Measurements from ENCODE around the gene GCNT4. TPM values are rescaled to one million over a fixed set of nuclear protein-coding genes. Genes with fewer than 3 reads are reported as not detected.

GCNT4 gene
- total and polyA plus RNA-seq, 10 donors, result 0.37 to 3.8 (median 2.1) TPM

DNA sequence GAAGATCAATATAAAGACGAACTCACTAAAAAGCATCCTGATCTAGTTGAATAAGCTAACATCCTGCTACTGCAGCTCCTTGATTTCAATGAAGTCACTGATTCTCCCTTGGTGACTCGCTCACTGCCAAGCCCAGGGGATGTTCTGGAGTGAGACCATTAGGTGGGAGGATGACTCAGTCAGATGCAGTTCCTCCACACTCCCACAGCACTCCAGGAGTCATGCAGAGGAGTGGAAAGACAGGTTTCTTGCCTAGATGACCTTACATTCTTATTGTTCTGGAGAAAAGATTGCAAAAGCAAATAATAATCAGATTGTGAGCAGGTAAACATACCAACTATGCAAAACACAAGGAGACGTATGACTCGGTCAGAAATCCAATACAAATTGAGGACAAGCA, 15.3 kb downstream of the GCNT4 start:
- Histone ChIP-seq H3K4me3 (no peak overlapping the region), H3K9me3 (no peaks in the 10 kb centered on the region), H3K27me3 (replicated peaks in 1 of 7) (no peaks in the 10 kb centered on the region), H3K27ac (no peak overlapping the region), H3K36me3 (no peaks in the 10 kb centered on the region), H3K4me1 (peaks cover 0 to 8% (median 2%) of the 10 kb centered on the region in 6 donors)
- 84 to 91% (median 87%) methylated on average over 4 of the region's 4 CpGs for WGBS, 5 donors
- intact Hi-C loops (cut with DNase I; ENCODE audit: low total_unique reads), result no loop called here
- no peak for DNase-seq
- TF ChIP-seq POLR2A (IDR thresholded peaks at IDR 0.05), result no peak
- TF ChIP-seq POLR2AphosphoS5 (IDR thresholded peaks at IDR 0.05), result no peak
- no peak for TF ChIP-seq CTCF (IDR thresholded peaks at IDR 0.05 in 8 of 11, conservative IDR thresholded peaks at IDR 0.05 in 3 of 11)

- no peak overlapping the region for H3K4me3 ChIP-seq
- no peaks in the 10 kb centered on the region for H3K9me3 ChIP-seq
- DNase-seq, result peak; percentile 72
- no peaks in the 10 kb centered on the region for H3K27me3 ChIP-seq (replicated peaks in 1 of 7)
- H3K36me3 ChIP-seq, result no peaks in the 10 kb centered on the region
- WGBS, 5 donors, result 41 to 53% (median 43%) methylated on average over 6 of the region's 6 CpGs
- peak overlapping the region in 1 of 8 donors; percentile 18 for H3K27ac ChIP-seq
- TF ChIP-seq POLR2A (IDR thresholded peaks at IDR 0.05), result no peak
- TF ChIP-seq POLR2AphosphoS5 (IDR thresholded peaks at IDR 0.05), result peak in 1 of 3 donors; percentile 19
- no peak for TF ChIP-seq CTCF (IDR thresholded peaks at IDR 0.05 in 8 of 11, conservative IDR thresholded peaks at IDR 0.05 in 3 of 11)
- peaks cover 0 to 8% (median 2%) of the 10 kb centered on the region in 6 donors for H3K4me1 ChIP-seq
- intact Hi-C loops (cut with DNase I; ENCODE audit: low total_unique reads), result no loop called here
Measured at GRCh38 chr5:75034137-75034739, 18.1 kb downstream of the GCNT4 start.

DNA sequence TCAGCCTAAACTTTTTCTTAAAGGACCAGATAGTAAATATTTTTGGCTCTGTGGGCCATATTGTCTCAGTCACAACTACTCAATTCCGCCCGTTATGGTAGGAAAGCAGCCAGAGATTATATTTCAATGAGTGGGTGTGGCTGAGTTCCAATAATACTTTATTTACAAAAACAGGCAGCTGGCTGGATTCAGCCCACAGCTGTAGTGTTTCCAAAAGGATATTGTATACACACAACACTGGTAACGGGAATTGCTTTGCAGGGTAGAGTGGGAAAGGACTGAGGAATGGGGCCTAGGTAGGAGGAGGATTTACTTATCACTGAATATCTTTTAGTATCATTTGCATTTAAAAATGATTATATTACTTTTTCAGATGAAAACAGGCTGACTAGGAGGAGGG, 21.0 kb downstream of the GCNT4 start:
- Histone ChIP-seq H3K4me3 (no peak overlapping the region), H3K27ac (no peak overlapping the region), H3K27me3 (replicated peaks in 1 of 7) (no peaks in the 10 kb centered on the region), H3K4me1 (peaks cover 0 to 8% (median 2%) of the 10 kb centered on the region in 6 donors), H3K36me3 (no peaks in the 10 kb centered on the region), H3K9me3 (no peaks in the 10 kb centered on the region)
- TF ChIP-seq POLR2A (IDR thresholded peaks at IDR 0.05), result no peak
- WGBS, 5 donors, result 55 to 93% (median 78%) methylated on average over 3 of the region's 3 CpGs
- DNase-seq, result no peak
- intact Hi-C loops (cut with DNase I; ENCODE audit: low total_unique reads), result no loop called here

DNA sequence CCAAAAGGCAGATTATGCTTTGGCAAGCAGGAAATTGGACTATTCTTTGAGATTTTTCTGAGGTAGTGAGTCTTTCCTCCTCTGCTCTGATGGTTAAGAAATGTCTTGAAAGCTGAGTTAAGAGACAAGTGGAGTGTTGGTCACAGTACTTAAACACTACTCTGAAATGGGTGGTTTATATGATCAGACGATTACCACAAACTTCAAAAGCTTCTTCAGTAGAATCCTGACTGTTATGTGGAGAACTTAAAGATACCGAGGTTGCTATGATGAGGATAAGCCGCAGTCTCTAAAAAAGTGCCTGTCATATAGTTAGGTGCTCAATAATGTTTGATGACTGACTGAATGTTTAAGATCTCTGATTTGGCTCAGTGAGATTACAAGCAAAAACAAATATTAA, 24.3 kb downstream of the GCNT4 start:
- H3K9me3 ChIP-seq, result no peaks in the 10 kb centered on the region
- H3K27ac ChIP-seq, result no peak overlapping the region
- WGBS, 5 donors, result 76 to 93% (median 82%) methylated on average over 3 of the region's 3 CpGs
- no peaks in the 10 kb centered on the region for H3K36me3 ChIP-seq
- peaks cover 0 to 7% (median 0%) of the 10 kb centered on the region in 6 donors for H3K4me1 ChIP-seq
- DNase-seq, result no peak
- no peaks in the 10 kb centered on the region for H3K27me3 ChIP-seq (replicated peaks in 1 of 7)
- intact Hi-C loops (cut with DNase I; ENCODE audit: low total_unique reads), result no loop called here
- H3K4me3 ChIP-seq, result no peak overlapping the region
- TF ChIP-seq POLR2A (IDR thresholded peaks at IDR 0.05), result no peak
- TF ChIP-seq CTCF (IDR thresholded peaks at IDR 0.05 in 8 of 11, conservative IDR thresholded peaks at IDR 0.05 in 3 of 11), result no peak
- TF ChIP-seq POLR2AphosphoS5 (IDR thresholded peaks at IDR 0.05), result no peak

All from spleen (tissue), 11 donors.